MM.1S (cell line): Measurements from ENCODE around the gene CAPZA1.

Experiments
- DNase-seq: peaks from one replicate; pipeline ENCODE4 v3.0.0-alpha.2; 2015
- H2AFZ ChIP-seq: fragments of 300-600 bp; sonication (generic); 2 replicates; pipeline ENCODE4 v1.6.0; 2016; ENCODE audit warnings: antibody characterized with exemption, low read length
- H3F3A ChIP-seq: fragments of 300-600 bp; sonication (generic); 2 replicates; pipeline ENCODE4 v1.6.1; 2016; ENCODE audit warnings: mild to moderate bottlenecking, antibody characterized with exemption, low read length, moderate library complexity, mixed read lengths; ENCODE audit not compliant: insufficient read depth
- H3K27ac ChIP-seq: fragments of 300-600 bp; sonication (generic); 2 replicates; pipeline ENCODE4 v1.5.1; 2016; ENCODE audit warnings: mild to moderate bottlenecking, low read length
- H3K27me3 ChIP-seq: fragments of 300-600 bp; sonication (generic); replicated peaks from 2 replicates; pipeline ENCODE4 v1.6.0; 2016; ENCODE audit warnings: low read length; ENCODE audit not compliant: insufficient read depth
- H3K36me3 ChIP-seq: fragments of 300-600 bp; sonication (generic); replicated peaks from 2 replicates; pipeline ENCODE4 v1.6.1; 2016; ENCODE audit warnings: mild to moderate bottlenecking, low read length, mixed read lengths; ENCODE audit not compliant: insufficient read depth
- H3K4me1 ChIP-seq: fragments of 300-600 bp; sonication (generic); 2 replicates; pipeline ENCODE4 v1.6.1; 2016; ENCODE audit warnings: low read length, mixed read lengths
- H3K4me2 ChIP-seq: fragments of 300-600 bp; sonication (generic); 2 replicates; pipeline ENCODE4 v1.6.0; 2016; ENCODE audit warnings: low read depth, low read length
- H3K4me3 ChIP-seq: fragments of 300-600 bp; sonication (generic); 2 replicates; pipeline ENCODE4 v1.5.1; 2016; ENCODE audit warnings: low read length, mixed read lengths
- H3K79me2 ChIP-seq: fragments of 300-600 bp; sonication (generic); 2 replicates; pipeline ENCODE4 v1.6.1; 2016; ENCODE audit warnings: mixed run types, low read length, mixed read lengths
- H3K9ac ChIP-seq: fragments of 300-600 bp; sonication (generic); 2 replicates; pipeline ENCODE4 v1.6.1; 2016; ENCODE audit warnings: low read length, mixed read lengths
- H3K9me2 ChIP-seq: fragments of 300-600 bp; sonication (generic); replicated peaks from 2 replicates; pipeline ENCODE4 v1.6.1; 2016; ENCODE audit warnings: mild to moderate bottlenecking, low read length, mixed read lengths; ENCODE audit not compliant: insufficient read depth
- H3K9me3 ChIP-seq: fragments of 300-600 bp; sonication (generic); replicated peaks from 2 replicates; pipeline ENCODE4 v1.6.1; 2016; ENCODE audit warnings: mild to moderate bottlenecking, low read length, mixed read lengths; ENCODE audit not compliant: insufficient read depth
- H4K20me1 ChIP-seq: fragments of 300-600 bp; sonication (generic); 2 replicates; pipeline ENCODE4 v1.6.1; 2016; ENCODE audit warnings: mild to moderate bottlenecking, low read length, moderate library complexity, mixed read lengths; ENCODE audit not compliant: insufficient read depth
- EZH2 ChIP-seq: fragments of 300-600 bp; sonication (generic); optimal IDR thresholded peaks from 2 replicates; pipeline ENCODE3; 2017; ENCODE audit warnings: low read depth, mild to moderate bottlenecking, antibody characterized with exemption, low read length, mixed read lengths
- EZH2phosphoT487 ChIP-seq: fragments of 300-600 bp; sonication (generic); IDR thresholded peaks from 2 replicates; pipeline ENCODE4 v1.6.1; 2018; ENCODE audit warnings: antibody characterized with exemption, low read length
- TF ChIP-seq, protein P1 (sequence below): fragments of 300-600 bp; sonication (generic); IDR thresholded peaks from 2 replicates; pipeline ENCODE4 v1.5.1; 2016; ENCODE audit warnings: antibody characterized with exemption, low read length, mixed read lengths

CAPZA1 gene

DNA sequence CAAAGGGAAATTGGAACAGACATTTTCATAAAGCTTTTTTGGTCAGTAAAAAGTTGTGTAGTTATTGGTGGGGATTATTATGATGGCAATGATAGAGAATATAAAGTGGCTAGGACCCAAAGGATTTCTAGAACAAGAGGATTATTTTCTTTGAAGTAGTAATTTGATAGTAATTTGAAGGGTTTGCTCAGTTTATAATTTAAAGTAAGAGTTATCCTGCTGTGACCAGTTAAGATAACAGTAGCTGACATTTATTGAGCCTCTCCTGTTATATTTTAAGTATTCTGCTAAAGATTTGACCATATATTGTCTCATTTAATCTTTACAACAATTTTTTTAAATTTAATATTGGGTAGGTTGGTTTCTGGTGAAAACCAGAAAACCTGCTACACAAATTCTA is 14.7 kb downstream of the CAPZA1 start:
- Histone ChIP-seq H3K4me3 (no peak overlapping the region), H3K4me2 (no peak overlapping the region), H3K9me3 (no peaks in the 10 kb centered on the region), H4K20me1 (peaks cover 54% of the 10 kb centered on the region), H3K79me2 (peaks cover 96% of the 10 kb centered on the region), H3K36me3 (no peaks in the 10 kb centered on the region), H2AFZ (no peak overlapping the region), H3K9ac (no peak overlapping the region), H3K27ac (no peak overlapping the region), H3K4me1 (no peaks in the 10 kb centered on the region), H3K9me2 (no peaks in the 10 kb centered on the region), H3F3A (no peaks in the 10 kb centered on the region), H3K27me3 (no peaks in the 10 kb centered on the region)
- TF ChIP-seq EZH2 (no peak), EZH2phosphoT487 (no peak)
- no peak for DNase-seq

DNA sequence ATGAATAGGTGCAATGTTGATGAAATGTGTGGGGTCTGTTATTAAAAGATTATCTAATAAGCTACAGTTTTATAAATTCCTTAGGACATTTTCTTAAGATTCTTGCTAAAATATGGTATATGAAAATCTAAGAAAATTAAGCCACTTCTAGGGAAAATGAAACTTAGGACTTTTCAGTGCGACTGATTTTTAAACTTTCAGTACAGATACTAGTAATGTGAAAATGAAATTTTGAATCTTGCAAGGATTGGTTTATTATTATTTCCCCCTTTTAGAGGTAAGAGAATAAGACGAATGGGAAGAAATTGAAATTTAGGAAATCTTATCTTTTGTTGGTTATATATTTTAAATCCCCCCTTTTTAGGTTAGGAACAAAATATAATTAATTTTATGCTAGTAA is 16.4 kb downstream of the CAPZA1 start:
- Histone ChIP-seq H3K9me2 (no peaks in the 10 kb centered on the region), H3K36me3 (no peaks in the 10 kb centered on the region), H3K9ac (no peak overlapping the region), H3K27ac (no peak overlapping the region), H3F3A (no peaks in the 10 kb centered on the region), H2AFZ (no peak overlapping the region), H3K4me3 (no peak overlapping the region), H4K20me1 (peaks cover 44% of the 10 kb centered on the region), H3K27me3 (no peaks in the 10 kb centered on the region), H3K4me1 (no peaks in the 10 kb centered on the region), H3K4me2 (no peak overlapping the region), H3K79me2 (peaks cover 82% of the 10 kb centered on the region), H3K9me3 (no peaks in the 10 kb centered on the region)
- TF ChIP-seq EZH2phosphoT487 = no peak
- TF ChIP-seq, protein P1, sequence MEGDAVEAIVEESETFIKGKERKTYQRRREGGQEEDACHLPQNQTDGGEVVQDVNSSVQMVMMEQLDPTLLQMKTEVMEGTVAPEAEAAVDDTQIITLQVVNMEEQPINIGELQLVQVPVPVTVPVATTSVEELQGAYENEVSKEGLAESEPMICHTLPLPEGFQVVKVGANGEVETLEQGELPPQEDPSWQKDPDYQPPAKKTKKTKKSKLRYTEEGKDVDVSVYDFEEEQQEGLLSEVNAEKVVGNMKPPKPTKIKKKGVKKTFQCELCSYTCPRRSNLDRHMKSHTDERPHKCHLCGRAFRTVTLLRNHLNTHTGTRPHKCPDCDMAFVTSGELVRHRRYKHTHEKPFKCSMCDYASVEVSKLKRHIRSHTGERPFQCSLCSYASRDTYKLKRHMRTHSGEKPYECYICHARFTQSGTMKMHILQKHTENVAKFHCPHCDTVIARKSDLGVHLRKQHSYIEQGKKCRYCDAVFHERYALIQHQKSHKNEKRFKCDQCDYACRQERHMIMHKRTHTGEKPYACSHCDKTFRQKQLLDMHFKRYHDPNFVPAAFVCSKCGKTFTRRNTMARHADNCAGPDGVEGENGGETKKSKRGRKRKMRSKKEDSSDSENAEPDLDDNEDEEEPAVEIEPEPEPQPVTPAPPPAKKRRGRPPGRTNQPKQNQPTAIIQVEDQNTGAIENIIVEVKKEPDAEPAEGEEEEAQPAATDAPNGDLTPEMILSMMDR = no peak
- no peak for TF ChIP-seq EZH2
- no peak for DNase-seq

DNA sequence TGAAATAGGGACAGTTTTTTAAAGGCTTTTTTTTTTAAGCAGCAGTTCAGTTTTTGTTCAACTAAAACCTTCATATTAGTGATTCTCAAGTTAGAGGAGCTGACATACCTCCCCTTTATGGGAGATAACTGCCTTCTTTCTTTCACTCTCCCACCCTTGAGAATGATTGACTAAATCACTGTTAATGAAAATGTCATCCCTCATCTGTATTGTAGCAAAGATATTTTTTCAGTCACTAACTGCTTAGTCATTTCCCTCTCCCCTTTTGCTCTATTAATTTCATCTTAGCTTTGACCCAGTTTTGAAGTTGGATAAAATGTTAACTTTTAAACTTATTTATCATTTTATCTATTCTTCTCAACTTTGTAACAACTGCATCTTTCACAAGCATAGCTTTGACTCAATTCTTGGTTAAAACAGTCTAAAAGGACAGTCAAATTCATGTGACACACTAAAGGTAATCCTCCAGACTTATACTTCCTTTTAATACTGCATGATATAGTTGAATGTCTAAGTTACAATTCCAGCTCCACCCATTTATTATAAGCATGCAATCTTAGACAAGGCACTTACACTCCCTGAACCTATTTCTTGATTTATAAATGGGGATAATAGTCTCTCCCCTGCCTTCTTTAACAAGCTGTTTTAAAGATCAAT is 17.1 kb downstream of the CAPZA1 start:
- Histone ChIP-seq H3K9me2 (no peaks in the 10 kb centered on the region), H3K79me2 (peaks cover 81% of the 10 kb centered on the region), H3K9ac (no peak overlapping the region), H4K20me1 (peaks cover 38% of the 10 kb centered on the region), H3K27ac (no peak overlapping the region), H3K27me3 (no peaks in the 10 kb centered on the region), H3K4me1 (no peaks in the 10 kb centered on the region), H3K9me3 (no peaks in the 10 kb centered on the region), H2AFZ (no peak overlapping the region), H3K4me3 (no peak overlapping the region), H3K4me2 (no peak overlapping the region), H3K36me3 (no peaks in the 10 kb centered on the region), H3F3A (no peaks in the 10 kb centered on the region)
- no peak for DNase-seq
- TF ChIP-seq EZH2phosphoT487 (no peak), EZH2 (no peak)
- TF ChIP-seq, protein P1 = no peak
